Heart left ventricle (tissue), 16 donors: Measurements from ENCODE around the gene RAD51B. TPM values are rescaled to one million over a fixed set of nuclear protein-coding genes. Genes with fewer than 3 reads are reported as not detected.
A peak's percentile ranks its signal among the peaks of the same experiment; 100 is the strongest.

Source experiments
- ATAC-seq, 4 donors: fragments of 200-7000 bp; cut with Tn5 transposase; one replicate each; pipeline ENCODE4 v1.9.1; 2020 to 2022; ENCODE audit warnings: moderate library complexity in 4 of 4, mild to moderate bottlenecking in 3 of 4, moderate number of reproducible peaks in 1 of 4
- DNase-seq, 5 donors: peaks; one replicate each; pipeline ENCODE4 v3.0.0-alpha.2; 2020
- H3K27ac ChIP-seq, 12 donors: fragments of 200-600 bp; sonication (generic) in 4 of 12; one replicate each; pipeline versions ENCODE4 v1.5.0 to v1.8.0; 2016 to 2022; ENCODE audit warnings: mild to moderate bottlenecking in 2 of 12
- H3K27me3 ChIP-seq, 9 donors: fragments of 200-600 bp; sonication (generic) in 2 of 9; one replicate each; pipeline versions ENCODE4 v1.5.1 to v1.8.0; 2016 to 2022; ENCODE audit warnings: mild to moderate bottlenecking in 3 of 9
- H3K36me3 ChIP-seq, 9 donors: fragments of 200-600 bp; sonication (generic) in 2 of 9; one replicate each; pipeline versions ENCODE4 v1.5.0 to v1.8.0; 2018 to 2022; ENCODE audit warnings: mild to moderate bottlenecking in 2 of 9
- H3K4me1 ChIP-seq, 12 donors: fragments of 200-600 bp; sonication (generic) in 4 of 12; one replicate each; pipeline versions ENCODE4 v1.5.0 to v1.8.0; 2016 to 2022; ENCODE audit warnings: mild to moderate bottlenecking in 3 of 12
- H3K4me3 ChIP-seq, 12 donors: fragments of 200-600 bp; sonication (generic) in 4 of 12; one replicate each; pipeline versions ENCODE4 v1.5.0 to v1.8.0; 2017 to 2022; ENCODE audit warnings: mild to moderate bottlenecking in 9 of 12, moderate library complexity in 4 of 12
- H3K9me3 ChIP-seq, 12 donors: fragments of 200-600 bp; sonication (generic) in 4 of 12; one replicate each; pipeline versions ENCODE4 v1.5.0 to v1.8.0; 2016 to 2022; ENCODE audit warnings: mild to moderate bottlenecking in 1 of 12
- POLR2A ChIP-seq, 2 donors: fragments of 450-650 bp; IDR thresholded peaks; one replicate each; pipeline ENCODE4 v1.6.1; 2017; ENCODE audit warnings: antibody characterized with exemption in 2 of 2, mild to moderate bottlenecking in 2 of 2, moderate library complexity in 2 of 2
- WGBS, 4 donors: extraction: QIAGEN DNeasy Blood & Tissue Kit in 2 of 4; methylation state at CpG; one replicate each; pipeline versions ENCODE4 v1.1.5 to v1.1.7; 2013 to 2018; 5-methylcytosine and 5-hydroxymethylcytosine counted together
- intact Hi-C, 10 donors: fragments of 100-400 bp; cut with DNase I; formaldehyde crosslinking; loops; one replicate each; pipeline versions ENCODE4 v1.11.1 to v1.14.2; 2022
- polyA plus RNA-seq, 2 donors: library from polyadenylated mRNA; stranded (reverse); fragments of 200-250 nt; gene quantifications; one replicate each; pipeline ENCODE4 v1.2.3, GENCODE V29; 2013
- total RNA-seq, 9 donors: library from RNA; depleted of rRNA in 2 of 9; stranded (reverse); fragments of >200 nt in 2 of 9; fragmentation: NEBNext Ultra II Directional in 3 of 9; extraction: Animal tissue kit (Norgen Biotek cat#: 25700) in 3 of 9; gene quantifications; one replicate each; pipeline versions ENCODE4 v1.1.0 to v1.2.4, GENCODE V29; 2016 to 2023
- TF ChIP-seq, protein P1 (sequence below), 12 donors: fragments of 200-600 bp; sonication (generic) in 4 of 12; IDR thresholded peaks; one replicate each; pipeline versions ENCODE4 v1.5.0 to v1.8.0; 2018 to 2022; ENCODE audit warnings: antibody characterized with exemption in 12 of 12, mild to moderate bottlenecking in 5 of 12
- donor health status: ischemic (EF 13 %, LVEDD 7.1; RV severe dilation, severe dysfunction).
- donor health status: healthy with polysubstance abuse.
- donor health status: DM: no; HTN: yes; CAD: no.
- donor health status: DM: no; HTN: no; CAD: no.
- donor health status: ischemic (EF 25% LVEDD 6.9; RV normal size, moderate dysfunction).
- donor health status: ischemic (EF 25% LVEDD 5.7; RV mildly dilated, moderate dysfunction).
- donor health status: healthy.
- donor health status: DM: yes; HTN: yes; CAD: no.
- donor health status: ischemic (EF 35%, LVEDD 5.7; RV mildly dilated, moderate dysfunction).
- donor health status: nonischemic (EF 11% LVEDD 7.7; RV severe dilation, severe dysfunction).
- donor health status: DM: yes; HTN: yes; CAD: no.
- donor health status: PGD.
- donor health status: ischemic (EF 29% LVEDD 5.4; RV normal size, mild dysfunction).
- donor health status: nonischemic (EF 23%, LVEDD 6.1; RV moderate dilation, normal function).

RAD51B gene
- total and polyA plus RNA-seq, 11 donors = 1.3 to 11.3 (median 3.2) TPM

DNA sequence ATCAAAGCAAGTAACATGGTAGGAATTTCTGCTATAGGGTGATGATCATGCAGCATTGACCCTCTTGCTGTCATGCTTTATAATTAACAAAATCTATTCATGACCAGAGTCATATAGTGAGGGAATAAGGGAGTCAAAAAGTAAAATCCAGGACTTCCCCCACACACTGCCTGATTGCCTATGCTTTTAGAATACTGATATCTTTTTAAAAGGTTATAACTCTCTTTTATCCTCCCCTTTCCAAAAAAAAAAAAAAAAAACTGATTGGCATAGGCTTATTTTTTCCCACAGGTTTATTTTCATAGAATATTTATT lies 921.9 kb downstream of the RAD51B start:
- Histone ChIP-seq H3K36me3 (no peaks in the 10 kb centered on the region), H3K9me3 (peaks cover 0 to 6% (median 0%) of the 10 kb centered on the region in 12 donors), H3K27me3 (peaks cover 0 to 8% (median 0%) of the 10 kb centered on the region in 9 donors), H3K4me1 (peaks cover 0 to 15% (median 6%) of the 10 kb centered on the region in 12 donors), H3K4me3 (no peak overlapping the region), H3K27ac (no peak overlapping the region)
- DNase-seq (no peak), ATAC-seq (no peak)
- intact Hi-C loops = no loop called here
- TF ChIP-seq, protein P1, sequence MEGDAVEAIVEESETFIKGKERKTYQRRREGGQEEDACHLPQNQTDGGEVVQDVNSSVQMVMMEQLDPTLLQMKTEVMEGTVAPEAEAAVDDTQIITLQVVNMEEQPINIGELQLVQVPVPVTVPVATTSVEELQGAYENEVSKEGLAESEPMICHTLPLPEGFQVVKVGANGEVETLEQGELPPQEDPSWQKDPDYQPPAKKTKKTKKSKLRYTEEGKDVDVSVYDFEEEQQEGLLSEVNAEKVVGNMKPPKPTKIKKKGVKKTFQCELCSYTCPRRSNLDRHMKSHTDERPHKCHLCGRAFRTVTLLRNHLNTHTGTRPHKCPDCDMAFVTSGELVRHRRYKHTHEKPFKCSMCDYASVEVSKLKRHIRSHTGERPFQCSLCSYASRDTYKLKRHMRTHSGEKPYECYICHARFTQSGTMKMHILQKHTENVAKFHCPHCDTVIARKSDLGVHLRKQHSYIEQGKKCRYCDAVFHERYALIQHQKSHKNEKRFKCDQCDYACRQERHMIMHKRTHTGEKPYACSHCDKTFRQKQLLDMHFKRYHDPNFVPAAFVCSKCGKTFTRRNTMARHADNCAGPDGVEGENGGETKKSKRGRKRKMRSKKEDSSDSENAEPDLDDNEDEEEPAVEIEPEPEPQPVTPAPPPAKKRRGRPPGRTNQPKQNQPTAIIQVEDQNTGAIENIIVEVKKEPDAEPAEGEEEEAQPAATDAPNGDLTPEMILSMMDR (IDR thresholded peaks at IDR 0.05) = no peak
- TF ChIP-seq POLR2A (IDR thresholded peaks at IDR 0.05) = no peak

GRCh38 chr14:68741839-68742470 lies 922.4 kb downstream of the RAD51B start:
- 92 to 96% (median 93%) methylated on average over 5 to 6 of the region's 6 CpGs for WGBS, 4 donors

DNA sequence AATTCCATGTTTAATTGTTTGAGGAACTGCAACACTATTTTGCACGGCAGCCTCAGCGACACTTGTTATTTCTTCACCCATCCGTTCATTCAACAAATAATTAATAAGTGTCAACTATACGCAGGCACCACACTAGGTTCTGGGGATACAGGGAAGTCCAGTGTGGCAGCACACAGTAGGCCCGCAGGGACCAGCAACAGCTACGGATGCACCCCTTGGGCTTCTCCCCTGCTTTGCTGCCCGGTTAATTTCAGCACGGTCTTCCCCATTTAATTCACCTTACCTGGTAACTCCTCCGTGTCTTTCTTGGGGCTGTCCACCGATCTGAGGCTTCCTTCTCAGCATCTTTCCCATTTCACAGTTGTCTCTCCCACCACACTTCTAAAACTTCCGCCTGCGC lies 925.0 kb downstream of the RAD51B start:
- intact Hi-C loops = no loop called here
- H3K27me3 ChIP-seq = peaks cover 0 to 8% (median 0%) of the 10 kb centered on the region in 9 donors
- no peak for DNase-seq
- H3K27ac ChIP-seq = no peak overlapping the region
- H3K36me3 ChIP-seq = no peaks in the 10 kb centered on the region
- no peak overlapping the region for H3K4me3 ChIP-seq
- TF ChIP-seq POLR2A (IDR thresholded peaks at IDR 0.05) = no peak
- TF ChIP-seq, protein P1 (IDR thresholded peaks at IDR 0.05) = no peak
- peaks cover 0 to 6% (median 0%) of the 10 kb centered on the region in 12 donors for H3K9me3 ChIP-seq
- WGBS, 4 donors = 93 to 97% (median 95%) methylated on average over 12 of the region's 12 CpGs
- ATAC-seq = no peak
- H3K4me1 ChIP-seq = peaks cover 0 to 4% (median 0%) of the 10 kb centered on the region in 12 donors

More at GRCh38 chr14:68741839-68742470, 922.4 kb downstream of the RAD51B start:
- Histone ChIP-seq H3K9me3 (peaks cover 0 to 6% (median 0%) of the 10 kb centered on the region in 12 donors), H3K36me3 (no peaks in the 10 kb centered on the region), H3K27ac (no peak overlapping the region), H3K4me1 (peaks cover 0 to 10% (median 1%) of the 10 kb centered on the region in 12 donors), H3K27me3 (peaks cover 0 to 8% (median 0%) of the 10 kb centered on the region in 9 donors), H3K4me3 (no peak overlapping the region)
- no peak for DNase-seq
- intact Hi-C loops = no loop called here
- no peak for TF ChIP-seq POLR2A (IDR thresholded peaks at IDR 0.05)
- TF ChIP-seq, protein P1 (IDR thresholded peaks at IDR 0.05) = no peak
- peak; percentile 40 to 73 (median 54) for ATAC-seq

DNA sequence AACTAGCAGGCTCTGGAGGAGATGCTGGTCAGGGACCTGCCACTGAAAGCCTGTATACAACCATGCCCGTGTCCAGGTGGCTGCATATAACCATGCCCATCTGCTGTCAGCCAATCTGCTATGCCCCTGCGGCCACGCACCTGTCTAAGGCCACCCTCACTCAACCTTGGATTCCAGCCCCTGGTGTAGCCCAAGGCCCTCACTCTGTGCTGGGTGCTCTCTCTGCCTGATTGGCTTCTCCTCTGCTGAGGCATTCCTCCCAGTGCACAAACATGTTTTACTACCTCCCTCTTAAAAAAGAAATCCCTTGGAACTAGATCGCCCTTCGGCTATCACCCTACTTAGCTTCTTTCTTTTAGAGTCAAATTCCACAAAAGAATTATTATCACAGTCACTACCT lies 927.8 kb downstream of the RAD51B start:
- Histone ChIP-seq H3K36me3 (no peaks in the 10 kb centered on the region), H3K4me3 (no peak overlapping the region), H3K9me3 (no peaks in the 10 kb centered on the region), H3K27ac (no peak overlapping the region), H3K27me3 (peaks cover 0 to 8% (median 0%) of the 10 kb centered on the region in 9 donors), H3K4me1 (peaks cover 0 to 8% (median 0%) of the 10 kb centered on the region in 12 donors)
- intact Hi-C loops = no loop called here
- ATAC-seq (no peak), DNase-seq (no peak)
- TF ChIP-seq, protein P1 (IDR thresholded peaks at IDR 0.05) = no peak
- 93 to 97% (median 95%) methylated on average over 5 of the region's 5 CpGs for WGBS, 4 donors
